ENCODE results near the gene METTL15. TPM values are rescaled to one million over a fixed set of nuclear protein-coding genes. Genes with fewer than 3 reads are reported as not detected.
A peak's percentile ranks its signal among the peaks of the same experiment; 100 is the strongest.
"Not testable (repeated sequence)": the region's sequence is repeated elsewhere in the genome, so short reads cannot be mapped to it uniquely, and the experiment has no call there.

METTL15 gene, protein sequence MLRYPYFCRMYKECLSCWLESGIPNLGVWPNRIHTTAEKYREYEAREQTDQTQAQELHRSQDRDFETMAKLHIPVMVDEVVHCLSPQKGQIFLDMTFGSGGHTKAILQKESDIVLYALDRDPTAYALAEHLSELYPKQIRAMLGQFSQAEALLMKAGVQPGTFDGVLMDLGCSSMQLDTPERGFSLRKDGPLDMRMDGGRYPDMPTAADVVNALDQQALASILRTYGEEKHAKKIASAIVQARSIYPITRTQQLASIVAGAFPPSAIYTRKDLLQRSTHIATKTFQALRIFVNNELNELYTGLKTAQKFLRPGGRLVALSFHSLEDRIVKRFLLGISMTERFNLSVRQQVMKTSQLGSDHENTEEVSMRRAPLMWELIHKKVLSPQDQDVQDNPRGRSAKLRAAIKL
- 6.0 and 24.6 TPM in 2 replicates for total RNA-seq (ENCODE audit: low replicate concordance)

DNA sequence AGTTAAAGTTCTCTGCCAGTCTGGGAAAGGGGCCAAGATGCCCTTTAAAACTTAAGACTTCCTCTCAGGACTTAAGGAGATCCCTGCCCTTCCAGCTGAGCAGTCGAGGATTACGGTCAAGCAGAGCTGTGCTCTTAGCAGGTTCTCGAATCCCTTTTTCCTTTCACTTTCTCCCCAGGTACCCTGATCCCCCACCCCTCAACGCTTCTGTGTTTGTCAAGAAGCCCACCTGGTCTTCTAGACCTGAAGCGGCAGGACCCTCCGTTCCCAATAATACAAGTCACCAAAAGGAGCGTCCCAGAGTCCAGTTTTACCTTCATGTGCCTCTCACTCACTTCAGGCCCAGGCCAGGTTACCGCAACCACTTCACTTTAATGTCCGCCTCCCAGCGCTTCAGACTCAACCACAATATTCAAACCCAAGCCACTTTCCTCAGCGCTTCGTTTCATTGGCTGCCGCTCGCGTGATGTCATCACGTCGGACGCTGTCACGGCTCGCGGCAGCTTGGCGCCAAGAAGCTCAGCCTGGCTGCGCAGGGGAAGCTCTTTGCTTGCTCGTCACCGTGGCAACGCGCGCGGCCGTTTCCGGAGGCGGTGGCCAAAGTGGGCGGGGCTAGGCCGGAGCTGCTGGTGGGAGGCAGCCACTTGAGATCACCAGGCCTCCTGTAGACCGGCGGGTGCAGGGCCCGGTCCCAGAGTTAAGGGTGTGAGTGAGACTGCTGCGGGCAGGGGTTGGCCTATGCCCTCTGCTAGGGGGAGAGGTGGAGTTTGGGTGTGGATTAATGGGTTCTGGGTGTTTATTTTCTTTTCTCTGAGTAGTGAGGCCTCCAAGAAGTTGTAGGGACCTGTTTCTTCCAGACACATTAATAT is at the start of gene METTL15, which contains the start of gene KIF18A:
Gene METTL15 (plus strand): TSS at position 639 of the 869 bp plus-strand sequence. CDS start 4,947 bp downstream, outside the sequence.
Gene KIF18A (minus strand): TSS at position 407 of the 869 bp plus-strand sequence. CDS start 10,209 bp downstream, outside the sequence.
- TF ChIP-seq, protein P1, sequence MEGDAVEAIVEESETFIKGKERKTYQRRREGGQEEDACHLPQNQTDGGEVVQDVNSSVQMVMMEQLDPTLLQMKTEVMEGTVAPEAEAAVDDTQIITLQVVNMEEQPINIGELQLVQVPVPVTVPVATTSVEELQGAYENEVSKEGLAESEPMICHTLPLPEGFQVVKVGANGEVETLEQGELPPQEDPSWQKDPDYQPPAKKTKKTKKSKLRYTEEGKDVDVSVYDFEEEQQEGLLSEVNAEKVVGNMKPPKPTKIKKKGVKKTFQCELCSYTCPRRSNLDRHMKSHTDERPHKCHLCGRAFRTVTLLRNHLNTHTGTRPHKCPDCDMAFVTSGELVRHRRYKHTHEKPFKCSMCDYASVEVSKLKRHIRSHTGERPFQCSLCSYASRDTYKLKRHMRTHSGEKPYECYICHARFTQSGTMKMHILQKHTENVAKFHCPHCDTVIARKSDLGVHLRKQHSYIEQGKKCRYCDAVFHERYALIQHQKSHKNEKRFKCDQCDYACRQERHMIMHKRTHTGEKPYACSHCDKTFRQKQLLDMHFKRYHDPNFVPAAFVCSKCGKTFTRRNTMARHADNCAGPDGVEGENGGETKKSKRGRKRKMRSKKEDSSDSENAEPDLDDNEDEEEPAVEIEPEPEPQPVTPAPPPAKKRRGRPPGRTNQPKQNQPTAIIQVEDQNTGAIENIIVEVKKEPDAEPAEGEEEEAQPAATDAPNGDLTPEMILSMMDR (IDR thresholded peaks at IDR 0.05; ENCODE audit: insufficient read depth, low read length), result no peak
- peak; percentile 98 for DNase-seq (ENCODE audit: low read depth)
- peak within 1 kb of the TSS; percentile 77 for H3K4me3 ChIP-seq (ENCODE audit: low read depth, low read length)

DNA sequence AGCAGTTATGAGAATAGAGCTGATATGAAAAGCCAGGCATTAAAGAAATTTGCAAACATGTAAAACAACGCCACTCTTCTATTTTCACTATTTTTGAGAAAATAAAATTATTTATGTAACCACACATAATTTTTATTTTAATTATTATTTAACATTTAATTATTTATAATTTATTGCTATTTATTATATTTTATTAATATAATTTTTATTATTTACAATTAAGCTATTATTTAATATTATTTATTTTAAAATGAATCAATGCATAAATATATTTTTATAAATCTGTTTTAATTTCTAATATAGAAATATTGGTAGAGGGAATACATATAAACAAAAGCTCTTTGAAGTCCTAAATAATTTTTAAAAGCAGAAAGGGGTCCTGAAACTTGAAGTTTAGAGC is 36.9 kb upstream of the METTL15 start:
- no peak overlapping the region for H3K4me3 ChIP-seq (ENCODE audit: low read depth, low read length)
- TF ChIP-seq, protein P1 (IDR thresholded peaks at IDR 0.05; ENCODE audit: insufficient read depth, low read length), result no peak
- DNase-seq (ENCODE audit: low read depth), result no peak

DNA sequence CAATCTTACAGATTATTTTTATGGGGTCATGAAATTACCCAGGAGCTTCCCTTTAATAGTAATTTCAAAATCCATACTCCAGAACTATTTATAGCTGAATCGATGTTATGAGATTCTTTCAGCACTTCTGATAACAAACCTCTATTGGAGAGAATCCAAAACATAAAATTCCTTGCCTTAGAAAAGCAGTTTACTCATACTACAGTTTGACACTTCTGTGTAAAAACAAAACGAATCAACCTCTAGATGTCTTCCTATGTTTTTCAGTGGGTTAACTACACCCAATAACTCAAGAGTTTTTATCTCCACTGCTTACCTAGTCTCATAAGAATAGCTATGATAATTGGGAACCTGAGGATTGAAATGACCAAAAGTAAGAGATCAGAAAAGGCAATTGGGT is 35.9 kb upstream of the METTL15 start:
- no peak overlapping the region for H3K4me3 ChIP-seq (ENCODE audit: low read depth, low read length)
- peak; percentile 67 for DNase-seq (ENCODE audit: low read depth)
- TF ChIP-seq, protein P1 (IDR thresholded peaks at IDR 0.05; ENCODE audit: insufficient read depth, low read length), result no peak

DNA sequence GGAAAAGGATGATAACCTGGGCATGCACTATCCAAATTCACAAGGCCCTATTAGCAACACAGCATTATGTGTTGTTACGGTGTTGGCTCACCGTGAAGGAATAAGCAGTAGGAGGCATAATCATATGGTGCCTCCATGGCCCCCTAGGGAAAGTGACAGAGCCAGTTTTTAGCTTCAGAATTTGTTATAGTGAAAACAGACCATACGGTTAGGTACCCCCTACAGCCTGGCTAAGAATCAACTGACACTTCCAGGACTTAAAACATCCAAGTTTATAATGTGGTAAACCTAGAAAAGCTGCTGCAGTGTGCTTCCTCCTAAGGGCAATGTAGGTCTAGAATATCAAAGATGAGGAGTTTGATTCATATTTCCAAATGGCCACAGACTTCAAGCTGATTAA is 30.7 kb upstream of the METTL15 start:
- H3K4me3 ChIP-seq (ENCODE audit: low read depth, low read length), result no peak overlapping the region
- DNase-seq (ENCODE audit: low read depth), result no peak
- TF ChIP-seq, protein P1 (IDR thresholded peaks at IDR 0.05; ENCODE audit: insufficient read depth, low read length), result no peak

DNA sequence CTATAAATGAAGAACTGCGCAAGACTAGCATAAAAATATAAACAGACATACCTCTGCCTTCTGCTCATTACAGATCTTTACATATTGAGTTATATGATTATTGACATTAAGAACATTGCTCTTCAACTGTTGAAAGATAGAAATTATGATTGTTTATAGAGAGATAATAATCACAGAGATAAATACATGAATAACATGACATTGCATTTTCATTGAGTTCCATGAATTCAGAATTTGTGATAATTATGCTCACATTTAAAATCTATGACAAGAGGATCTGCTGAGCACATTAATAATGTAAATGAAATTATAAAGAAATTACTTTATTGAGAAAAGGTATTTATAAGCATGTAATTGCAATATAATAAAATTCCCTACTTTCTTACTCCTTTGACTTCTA is 25.1 kb upstream of the METTL15 start:
- no peak for DNase-seq (ENCODE audit: low read depth)
- H3K4me3 ChIP-seq (ENCODE audit: low read depth, low read length), result no peak overlapping the region
- TF ChIP-seq, protein P1 (IDR thresholded peaks at IDR 0.05; ENCODE audit: insufficient read depth, low read length), result no peak

DNA sequence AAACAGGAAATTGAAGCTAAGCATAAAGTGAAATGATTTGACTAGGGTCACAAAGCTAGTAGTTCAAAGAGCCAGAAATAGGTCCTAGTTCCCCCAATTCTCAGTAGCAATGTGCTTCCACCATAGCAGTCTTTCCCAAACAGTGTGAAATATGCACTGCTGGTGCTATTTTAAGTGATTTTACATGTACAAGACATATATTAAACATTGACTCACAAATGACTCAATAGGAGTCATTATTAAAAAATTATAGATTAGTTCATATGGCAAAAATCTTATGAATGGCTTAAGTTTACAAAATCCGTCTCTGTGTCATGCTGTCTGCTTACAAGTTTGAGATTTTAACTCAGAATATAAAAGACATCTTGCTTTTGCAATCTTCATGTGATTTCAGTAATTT is 21.6 kb upstream of the METTL15 start:
- H3K4me3 ChIP-seq (ENCODE audit: low read depth, low read length), result no peak overlapping the region
- peak; percentile 59 for DNase-seq (ENCODE audit: low read depth)
- TF ChIP-seq, protein P1 (IDR thresholded peaks at IDR 0.05; ENCODE audit: insufficient read depth, low read length), result no peak

DNA sequence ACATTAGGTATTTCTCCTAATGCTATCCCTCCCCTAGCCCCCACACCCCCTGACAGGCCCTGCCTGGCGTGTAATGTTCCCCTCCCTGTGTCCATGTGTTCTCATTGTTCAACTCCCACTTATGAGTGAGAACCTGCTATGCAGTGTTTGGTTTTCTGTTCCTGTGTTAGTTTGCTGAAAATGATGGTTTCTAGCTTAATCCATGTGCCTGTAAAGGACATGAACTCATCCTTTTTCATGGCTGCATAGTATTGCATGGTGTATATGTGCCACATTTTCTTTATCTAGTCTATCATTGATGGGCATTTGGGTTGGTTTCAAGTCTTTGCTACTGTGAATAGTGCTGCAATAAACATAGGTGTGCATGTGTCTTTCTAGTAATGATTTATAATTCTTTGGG is 21.0 kb upstream of the METTL15 start:
- not testable (repeated sequence) for H3K4me3 ChIP-seq (ENCODE audit: low read depth, low read length)

DNA sequence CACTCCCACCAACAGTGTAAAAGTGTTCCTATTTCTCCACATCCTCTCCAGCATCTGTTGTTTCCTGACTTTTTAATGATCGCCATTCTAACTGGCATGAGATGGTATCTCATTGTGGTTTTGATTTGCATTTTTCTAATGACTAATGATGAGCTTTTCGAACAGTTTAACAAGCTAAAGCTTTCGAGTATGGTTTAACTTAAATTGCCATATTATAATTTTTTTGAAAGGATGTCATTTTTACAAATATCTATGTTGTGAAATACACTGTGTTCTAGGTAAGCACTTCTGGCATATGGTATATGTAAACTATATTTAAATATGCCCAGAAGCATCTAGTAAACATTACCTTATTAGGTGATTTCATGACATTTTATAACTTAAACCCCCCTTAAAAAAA is 20.5 kb upstream of the METTL15 start:
- DNase-seq (ENCODE audit: low read depth); H3K4me3 ChIP-seq (ENCODE audit: low read depth, low read length): not testable (repeated sequence)

More for the DNA sequence above, 21.0 kb upstream of the METTL15 start:
- DNase-seq (ENCODE audit: low read depth), result not testable (repeated sequence)

Measured in fibroblast of the aortic adventitia (primary cell).